WTC11 (cell line): ENCODE measurements around the gene C1QL2. TPM values are rescaled to one million over a fixed set of nuclear protein-coding genes. Genes with fewer than 3 reads are reported as not detected.

Experiments used
- CTCF ChIP-seq: fragments of 200-600 bp; IDR thresholded peaks from 2 replicates; pipeline ENCODE4 v1.8.0; 2022; ENCODE audit warnings: antibody characterized with exemption
- MYBL2 ChIP-seq: sonication (generic); formaldehyde crosslinking; IDR thresholded peaks from 2 replicates; pipeline ENCODE4 v1.8.1; 2023; ENCODE audit warnings: mild to moderate bottlenecking, moderate library complexity, missing genetic modification reagents
- NR2C2 ChIP-seq: sonication (generic); formaldehyde crosslinking; IDR thresholded peaks from 2 replicates; pipeline ENCODE4 v1.8.0; 2022; ENCODE audit warnings: mild to moderate bottlenecking, missing genetic modification reagents
- ZMAT4 ChIP-seq: fragments of 250-450 bp; sonication (Bioruptor Pico); IDR thresholded peaks from 2 replicates; pipeline ENCODE4 v1.9.0; 2021; ENCODE audit warnings: mild to moderate bottlenecking
- ZNF121 ChIP-seq: sonication (generic); formaldehyde crosslinking; IDR thresholded peaks from 2 replicates; pipeline ENCODE4 v1.8.0; 2023; ENCODE audit warnings: missing genetic modification reagents
- ZNF416 ChIP-seq: fragments of 250-450 bp; sonication (Bioruptor Pico); IDR thresholded peaks from 2 replicates; pipeline ENCODE4 v1.9.0; 2021; ENCODE audit warnings: mild to moderate bottlenecking, inconsistent platforms
- total RNA-seq: library from RNA; stranded (reverse); gene quantifications from 3 replicates; pipeline ENCODE4 v1.2.3, GENCODE V29; 2021

C1QL2 gene
- total RNA-seq, 1 experiment from 2014 or later = 1.0 TPM

GRCh38 chr2:119106301-119106897 is 52.2 kb downstream of the C1QL2 start (continued):
- no peak for TF ChIP-seq ZNF416 (CRISPR knock-in tag)
- no peak for TF ChIP-seq ZNF121 (CRISPR knock-in tag)
- TF ChIP-seq CTCF = no peak
- TF ChIP-seq MYBL2 (CRISPR knock-in tag) = no peak
- no peak for TF ChIP-seq ZMAT4 (CRISPR knock-in tag)
- TF ChIP-seq NR2C2 (CRISPR knock-in tag) = no peak

Other genes with a start within 250 kb of the C1QL2 start
- 0.11 to 0.39 TPM in 2 of 3 replicates, not detected in the other for gene MARCO, start 216.6 kb downstream of the C1QL2 start, total RNA-seq
- gene STEAP3, start 65.1 kb upstream of the C1QL2 start, total RNA-seq = 20.5 to 24.0 TPM (median 21.4 TPM) in 3 replicates
- gene C2orf76, start 208.1 kb upstream of the C1QL2 start, total RNA-seq = 4.4 to 5.2 TPM (median 4.6 TPM) in 3 replicates
- 146 to 158 TPM (median 150 TPM) in 3 replicates for gene DBI, start 208.2 kb upstream of the C1QL2 start, total RNA-seq